SK-N-MC (cell line): ENCODE results near the gene LIFR.

Source experiments
- DNase-seq: peaks from one replicate; pipeline ENCODE4 v3.0.0-alpha.2; 2011; ENCODE audit warnings: low read depth, low spot score
- H3K27ac ChIP-seq: fragments of 200-600 bp; sonication (generic); 2 replicates; pipeline ENCODE4 v1.5.1; 2016; ENCODE audit warnings: mixed run types
- H3K36me3 ChIP-seq: fragments of 200-600 bp; sonication (generic); 2 replicates; pipeline ENCODE4 v1.6.1; 2017; ENCODE audit warnings: antibody characterized with exemption, low read length, mixed read lengths; ENCODE audit not compliant: insufficient read depth
- H3K4me3 ChIP-seq: fragments of 200-600 bp; sonication (generic); 2 replicates; pipeline ENCODE4 v1.5.1; 2016
- H3K9ac ChIP-seq: fragments of 200-600 bp; sonication (generic); 2 replicates; pipeline ENCODE4 v1.8.0; 2017; ENCODE audit warnings: mixed run types, mixed read lengths; ENCODE audit not compliant: insufficient read length
- H3K9me3 ChIP-seq: fragments of 200-600 bp; sonication (generic); 2 replicates; pipeline ENCODE4 v1.6.1; 2017; ENCODE audit warnings: low read depth, mild to moderate bottlenecking, antibody characterized with exemption, low read length, moderate library complexity, mixed read lengths
- EZH2 ChIP-seq: fragments of 200-600 bp; sonication (generic); IDR thresholded peaks from one replicate; pipeline ENCODE4 v1.6.1; 2017; ENCODE audit warnings: antibody characterized with exemption
- FOXP2 ChIP-seq: optimal IDR thresholded peaks from 2 replicates; pipeline ENCODE3; 2011; ENCODE audit warnings: mild to moderate bottlenecking, moderate library complexity; ENCODE audit not compliant: insufficient read depth; ENCODE audit errors: extremely low read length, control extremely low read depth
- POLR2AphosphoS5 ChIP-seq: IDR thresholded peaks from 2 replicates; pipeline ENCODE4 v1.6.1; 2012; ENCODE audit warnings: mild to moderate bottlenecking, low read depth, low read length, borderline replicate concordance

LIFR gene

GRCh38 chr5:38472541-38472940 lies 83.9 kb downstream of the LIFR start:
- TF ChIP-seq FOXP2 (no peak), EZH2 (no peak)

GRCh38 chr5:38471709-38472108 lies 84.7 kb downstream of the LIFR start:
- Histone ChIP-seq H3K27ac (no peak overlapping the region), H3K9me3 (no peaks in the 10 kb centered on the region), H3K4me3 (no peak overlapping the region), H3K36me3 (no peaks in the 10 kb centered on the region; the same call in 1 of the 2 replicates), H3K9ac (no peak overlapping the region)
- no peak for DNase-seq
- no peak for TF ChIP-seq POLR2AphosphoS5
- no peak for TF ChIP-seq EZH2

More at GRCh38 chr5:38472541-38472940, 83.9 kb downstream of the LIFR start:
- Histone ChIP-seq H3K27ac (no peak overlapping the region), H3K36me3 (no peaks in the 10 kb centered on the region; the same call in 1 of the 2 replicates), H3K9ac (no peak overlapping the region), H3K4me3 (no peak overlapping the region), H3K9me3 (no peaks in the 10 kb centered on the region)
- no peak for DNase-seq

GRCh38 chr5:38469707-38470267 lies 86.7 kb downstream of the LIFR start:
- Histone ChIP-seq H3K4me3 (no peak overlapping the region), H3K36me3 (peaks cover 14% of the 10 kb centered on the region), H3K9ac (no peak overlapping the region), H3K9me3 (no peaks in the 10 kb centered on the region), H3K27ac (no peak overlapping the region)
- DNase-seq: no peak
- TF ChIP-seq EZH2: no peak
- TF ChIP-seq POLR2AphosphoS5: no peak
- TF ChIP-seq FOXP2: no peak

GRCh38 chr5:38468978-38469706 lies 87.3 kb downstream of the LIFR start:
- TF ChIP-seq EZH2 (no peak), POLR2AphosphoS5 (no peak), FOXP2 (no peak)
- no peak overlapping the region for H3K9ac ChIP-seq
- peaks cover 20% of the 10 kb centered on the region for H3K36me3 ChIP-seq
- DNase-seq: no peak
- H3K27ac ChIP-seq: no peak overlapping the region
- H3K4me3 ChIP-seq: no peak overlapping the region
- no peaks in the 10 kb centered on the region for H3K9me3 ChIP-seq

- TF ChIP-seq FOXP2: no peak
- TF ChIP-seq POLR2AphosphoS5: no peak
- TF ChIP-seq EZH2: no peak
- no peak overlapping the region for H3K9ac ChIP-seq
- H3K36me3 ChIP-seq: peaks cover 29% of the 10 kb centered on the region
- no peak for DNase-seq
- H3K9me3 ChIP-seq: no peaks in the 10 kb centered on the region
- H3K4me3 ChIP-seq: no peak overlapping the region
- no peak overlapping the region for H3K27ac ChIP-seq
These were observed 88.2 kb downstream of the LIFR start for GRCh38 chr5:38468202-38468673.

GRCh38 chr5:38467353-38468040 lies 88.9 kb downstream of the LIFR start:
- no peak overlapping the region for H3K4me3 ChIP-seq
- H3K9me3 ChIP-seq: no peaks in the 10 kb centered on the region
- TF ChIP-seq FOXP2 (no peak), EZH2 (no peak), POLR2AphosphoS5 (no peak)
- no peak overlapping the region for H3K9ac ChIP-seq
- peaks cover 37% of the 10 kb centered on the region for H3K36me3 ChIP-seq
- H3K27ac ChIP-seq: no peak overlapping the region
- no peak for DNase-seq

- no peak overlapping the region for H3K27ac ChIP-seq
- TF ChIP-seq FOXP2 (no peak), EZH2 (no peak), POLR2AphosphoS5 (no peak)
- H3K36me3 ChIP-seq: peaks cover 42% of the 10 kb centered on the region
- H3K9ac ChIP-seq: no peak overlapping the region
- no peaks in the 10 kb centered on the region for H3K9me3 ChIP-seq
- no peak for DNase-seq
- H3K4me3 ChIP-seq: no peak overlapping the region
These were observed 89.8 kb downstream of the LIFR start for GRCh38 chr5:38466424-38467189.
